Astrocyte (in vitro differentiated cells and primary cell): ENCODE data around the gene PYGM. TPM values are rescaled to one million over a fixed set of nuclear protein-coding genes. Genes with fewer than 3 reads are reported as not detected.

Experiments used
- DNase-seq: peaks from one replicate; pipeline ENCODE4 v3.0.0-alpha.2; 2010; ENCODE audit warnings: low read depth
- FAIRE-seq: peaks from 2 replicates; lab custom pipeline; 2011; peaks lifted over from hg19 to GRCh38; lab: Jason Lieb, UNC
- H2AFZ ChIP-seq: 2 replicates; pipeline ENCODE4 v1.6.0; 2012; ENCODE audit warnings: low read depth, low read length, inconsistent platforms
- H3K27ac ChIP-seq: 2 replicates; pipeline ENCODE4 v1.5.1; 2011; ENCODE audit warnings: low read depth, low read length, inconsistent platforms
- H3K27me3 ChIP-seq: 2 replicates; pipeline ENCODE4 v1.6.0; 2011; ENCODE audit warnings: low read length, inconsistent platforms; ENCODE audit not compliant: insufficient read depth
- H3K36me3 ChIP-seq: 2 replicates; pipeline ENCODE4 v1.5.1; 2011; ENCODE audit warnings: low read length, inconsistent platforms; ENCODE audit not compliant: insufficient read depth
- H3K4me1 ChIP-seq: 2 replicates; pipeline ENCODE4 v1.5.1; 2011; ENCODE audit warnings: low read length, inconsistent platforms; ENCODE audit not compliant: insufficient read depth
- H3K4me2 ChIP-seq: 2 replicates; pipeline ENCODE4 v1.6.0; 2012; ENCODE audit warnings: low read length, inconsistent platforms
- H3K4me3 ChIP-seq: 2 replicates; pipeline ENCODE4 v1.5.1; 2011; ENCODE audit warnings: low read depth, mild to moderate bottlenecking, low read length, inconsistent platforms; ENCODE audit not compliant: insufficient read depth
- H3K79me2 ChIP-seq: 2 replicates; pipeline ENCODE4 v1.6.0; 2012; ENCODE audit warnings: mild to moderate bottlenecking, low read length, inconsistent platforms; ENCODE audit not compliant: insufficient read depth
- H3K9ac ChIP-seq: 2 replicates; pipeline ENCODE4 v1.6.0; 2012; ENCODE audit warnings: mild to moderate bottlenecking, low read length, inconsistent platforms
- H3K9me3 ChIP-seq: 2 replicates; pipeline ENCODE4 v1.5.1; 2012; ENCODE audit warnings: low read depth, mild to moderate bottlenecking, low read length, inconsistent platforms; ENCODE audit not compliant: insufficient read depth
- H4K20me1 ChIP-seq: 2 replicates; pipeline ENCODE4 v1.6.0; 2012; ENCODE audit warnings: low read length, inconsistent platforms; ENCODE audit not compliant: insufficient read depth
- H3K27ac Mint-ChIP-seq: one replicate; pipeline ENCODE4 v1.8.0; 2021; ENCODE audit warnings: mild to moderate bottlenecking, mixed read lengths; ENCODE audit not compliant: unreplicated experiment
- H3K27me3 Mint-ChIP-seq: one replicate; pipeline ENCODE4 v1.8.0; 2021; ENCODE audit warnings: low read depth, mixed read lengths; ENCODE audit not compliant: unreplicated experiment
- H3K36me3 Mint-ChIP-seq: one replicate; pipeline ENCODE4 v1.8.0; 2021; ENCODE audit warnings: low read depth, mixed read lengths; ENCODE audit not compliant: unreplicated experiment
- H3K4me1 Mint-ChIP-seq: one replicate; pipeline ENCODE4 v1.8.0; 2021; ENCODE audit warnings: low read depth, mixed read lengths; ENCODE audit not compliant: unreplicated experiment
- H3K4me3 Mint-ChIP-seq: one replicate; pipeline ENCODE4 v1.8.0; 2021; ENCODE audit warnings: mild to moderate bottlenecking, moderate library complexity, mixed read lengths; ENCODE audit not compliant: unreplicated experiment
- H3K9me3 Mint-ChIP-seq: one replicate; pipeline ENCODE4 v1.8.0; 2021; ENCODE audit warnings: mild to moderate bottlenecking, mixed read lengths; ENCODE audit not compliant: unreplicated experiment
- CTCF ChIP-seq: IDR thresholded peaks from 2 replicates; pipeline ENCODE4 v1.5.1; 2011; ENCODE audit warnings: low read depth, mild to moderate bottlenecking, inconsistent platforms, low read length, moderate library complexity; ENCODE audit not compliant: insufficient read depth
- EZH2 ChIP-seq: IDR thresholded peaks from 2 replicates; pipeline ENCODE4 v1.6.1; 2012; ENCODE audit warnings: mild to moderate bottlenecking, low read length, inconsistent platforms; ENCODE audit not compliant: insufficient read depth
- total RNA-seq: library from RNA; stranded (reverse); gene quantifications from 2 replicates; pipeline ENCODE4 v1.2.1, GENCODE V29; 2021

The PYGM gene
- total RNA-seq, 1 donor from 2014 or later, result 0.68 TPM

GRCh38 chr11:64778473-64779298, 18.9 kb upstream of the PYGM start, which contains the start of gene SF1:
Gene SF1 (minus strand): TSS chr11:64778542. CDS start chr11:64778392, 150 bp downstream.
- H3K9ac ChIP-seq, result peak within 1 kb of the TSS; percentile 93
- FAIRE-seq, result peak; percentile 52
- peaks cover 39% of the 10 kb centered on the region for H4K20me1 ChIP-seq
- peak within 1 kb of the TSS; percentile 98 for H3K4me3 Mint-ChIP-seq
- peaks cover 38% of the 10 kb centered on the region for H3K79me2 ChIP-seq
- peaks cover 13% of the 10 kb centered on the region for H3K4me1 ChIP-seq
- DNase-seq, result peak; percentile 98
- peak within 1 kb of the TSS; percentile 92 for H3K4me2 ChIP-seq
- no peaks in the 10 kb centered on the region for H3K27me3 Mint-ChIP-seq
- no peaks in the 10 kb centered on the region for H3K27me3 ChIP-seq
- peaks cover 1% of the 10 kb centered on the region for H3K36me3 Mint-ChIP-seq
- H3K4me1 Mint-ChIP-seq, result peaks cover 13% of the 10 kb centered on the region
- H3K27ac Mint-ChIP-seq, result peak within 1 kb of the TSS; percentile 92
- TF ChIP-seq EZH2, result no peak
- TF ChIP-seq CTCF, result no peak
- no peaks in the 10 kb centered on the region for H3K9me3 ChIP-seq
- H2AFZ ChIP-seq, result peak within 1 kb of the TSS; percentile 68
- H3K9me3 Mint-ChIP-seq, result no peaks in the 10 kb centered on the region
- H3K4me3 ChIP-seq, result peak within 1 kb of the TSS; percentile 99
- H3K36me3 ChIP-seq, result peaks cover 28% of the 10 kb centered on the region
- peak within 1 kb of the TSS; percentile 87 for H3K27ac ChIP-seq

- no peak for FAIRE-seq
- H3K4me1 Mint-ChIP-seq, result peaks cover 16% of the 10 kb centered on the region
- H4K20me1 ChIP-seq, result peaks cover 44% of the 10 kb centered on the region
- H3K9me3 Mint-ChIP-seq, result no peaks in the 10 kb centered on the region
- TF ChIP-seq EZH2 (no peak), CTCF (no peak)
- H2AFZ ChIP-seq, result no peak overlapping the region
- H3K36me3 Mint-ChIP-seq, result peaks cover 4% of the 10 kb centered on the region
- no peaks in the 10 kb centered on the region for H3K27me3 ChIP-seq
- H3K27ac ChIP-seq, result peak overlapping the region; percentile 87
- peak overlapping the region; percentile 93 for H3K9ac ChIP-seq
- no peak overlapping the region for H3K27ac Mint-ChIP-seq
- peak overlapping the region; percentile 56 for H3K4me2 ChIP-seq
- no peak overlapping the region for H3K4me3 Mint-ChIP-seq
- peaks cover 33% of the 10 kb centered on the region for H3K36me3 ChIP-seq
- no peaks in the 10 kb centered on the region for H3K9me3 ChIP-seq
- DNase-seq, result no peak
- H3K4me1 ChIP-seq, result peaks cover 13% of the 10 kb centered on the region
- peaks cover 43% of the 10 kb centered on the region for H3K79me2 ChIP-seq
- peak overlapping the region; percentile 67 for H3K4me3 ChIP-seq
- no peaks in the 10 kb centered on the region for H3K27me3 Mint-ChIP-seq
Observed at GRCh38 chr11:64778223-64778472, 18.4 kb upstream of the PYGM start.
